K562 (cell line): ENCODE results near the gene CYBRD1. TPM values are rescaled to one million over a fixed set of nuclear protein-coding genes. Genes with fewer than 3 reads are reported as not detected.

Experiments used
- C11orf30 ChIP-seq: fragments of 450-650 bp; IDR thresholded peaks from 2 replicates; pipeline ENCODE4 v1.6.1; 2016; ENCODE audit warnings: low read depth, mild to moderate bottlenecking
- CREM ChIP-seq: IDR thresholded peaks from 2 replicates; pipeline ENCODE4 v1.6.1; 2014; ENCODE audit warnings: antibody characterized with exemption, low read depth
- ESRRA ChIP-seq: fragments of 450-650 bp; IDR thresholded peaks from 2 replicates; pipeline ENCODE4 v1.6.1; 2014; ENCODE audit warnings: low read depth, mild to moderate bottlenecking, moderate library complexity, borderline replicate concordance
- FOSL1 ChIP-seq: fragments of 200-800 bp; sonication (Bioruptor generic); conservative IDR thresholded peaks from 2 replicates; pipeline ENCODE4 v1.6.1; 2016; ENCODE audit warnings: missing genetic modification characterization, missing compliant biosample characterization
- JUND ChIP-seq, 2 experiments: IDR thresholded peaks; 2 replicates in 1 of 2; 3 replicates in 1 of 2; pipeline ENCODE4 v1.6.1; 2011; ENCODE audit warnings: borderline replicate concordance in 2 of 2, low read depth in 2 of 2, low read length in 2 of 2, improper control_type of control experiment in 1 of 2, missing biosample characterization in 1 of 2, missing genetic modification characterization in 1 of 2, missing genetic modification reagents in 1 of 2
- KLF16 ChIP-seq: IDR thresholded peaks from 2 replicates; pipeline ENCODE4 v1.6.1; 2016; ENCODE audit warnings: antibody characterized with exemption
- MED1 ChIP-seq: sonication (generic); formaldehyde crosslinking; IDR thresholded peaks from 2 replicates; pipeline ENCODE4 v1.8.1; 2023; ENCODE audit warnings: missing genetic modification reagents, borderline replicate concordance
- MYC ChIP-seq, 2 experiments: fragments of 250-450 bp in 1 of 2; sonication (Bioruptor Pico) in 1 of 2; IDR thresholded peaks; 2 replicates each; pipeline versions ENCODE4 v1.5.1 to v1.6.1; 2012 to 2021; ENCODE audit warnings: low read depth in 2 of 2, borderline replicate concordance in 1 of 2, improper control_type of control experiment in 1 of 2, low read length in 1 of 2, mild to moderate bottlenecking in 1 of 2, moderate library complexity in 1 of 2
- NFE2L1 ChIP-seq: fragments of 450-650 bp; IDR thresholded peaks from 2 replicates; pipeline ENCODE4 v1.6.1; 2016; ENCODE audit warnings: missing genetic modification characterization, low read depth, mild to moderate bottlenecking, missing compliant biosample characterization, moderate library complexity, borderline replicate concordance
- PBX2 ChIP-seq, 2 experiments: IDR thresholded peaks in 1 of 2; conservative IDR thresholded peaks in 1 of 2; 2 replicates each; pipeline ENCODE4 v1.6.1; 2016; ENCODE audit warnings: low read depth in 2 of 2, mild to moderate bottlenecking in 1 of 2, missing compliant biosample characterization in 1 of 2, missing genetic modification characterization in 1 of 2, moderate library complexity in 1 of 2
- REST ChIP-seq, 2 experiments: fragments of 450-650 bp; formaldehyde crosslinking in 1 of 2; IDR thresholded peaks; 2 replicates each; pipeline versions ENCODE4 v1.4.0 to v1.6.1; 2014 to 2020; ENCODE audit warnings: mild to moderate bottlenecking in 2 of 2, borderline replicate concordance in 1 of 2, low read depth in 1 of 2
- ZNF316 ChIP-seq: fragments of 450-650 bp; IDR thresholded peaks from 2 replicates; pipeline ENCODE4 v1.6.1; 2016
- polyA plus RNA-seq, 8 experiments: library from polyadenylated mRNA; depleted of rRNA in 4 of 8; stranded (reverse) in 5 of 8; unstranded in 3 of 8; fragments of >200 nt; fragmentation: Nextera tagmentation in 2 of 8; fragmentation: Illumina TruSeq in 1 of 8; extraction: Ambion mirVana in 2 of 8; extraction: Trizol in 1 of 8; gene quantifications; 2 replicates each; pipeline versions ENCODE4 v1.2.1 to v1.2.3, GENCODE V29; 2011 to 2014; ENCODE audit warnings: inconsistent platforms in 1 of 8, missing spikeins in 1 of 8
- total RNA-seq, 7 experiments: library from RNA; depleted of rRNA in 6 of 7; stranded (reverse); fragments of >200 nt in 6 of 7; fragmentation: Illumina TruSeq in 2 of 7; extraction: Trizol in 2 of 7; gene quantifications; 2 replicates each; pipeline versions ENCODE4 v1.2.1 to v1.2.3, GENCODE V29; 2011 to 2021; ENCODE audit warnings: low replicate concordance in 1 of 7

The CYBRD1 gene
- total and polyA plus RNA-seq, 9 of the 15 experiments (the other 6 are each of a cell fraction or from before 2014, with no cell fraction given) = 9.6 to 22.4 (median 15.6) TPM

- TF ChIP-seq NFE2L1 (tag) (peak; percentile 71; the same call in 1 of the 2 replicates), MYC (IDR thresholded peaks at IDR 0.05; ENCODE audit: low read depth, low read length) (0 out of 2 replicates have a peak, but pooled peaks have one; percentile 37), MYC (CRISPR knock-in tag; IDR thresholded peaks at IDR 0.05; ENCODE audit: borderline replicate concordance, low read depth) (no peak), KLF16 (0 out of 2 replicates have a peak, but pooled peaks have one; percentile 33), PBX2 (CRISPR knock-in tag; IDR thresholded peaks at IDR 0.05; ENCODE audit: low read depth) (no peak), PBX2 (tag; conservative IDR thresholded peaks at IDR 0.05; ENCODE audit: low read depth) (0 out of 2 replicates have a peak, but pooled peaks have one; percentile 23), FOSL1 (tag) (peak; percentile 51), CREM (peak; percentile 63), REST (IDR thresholded peaks at IDR 0.05; ENCODE audit: borderline replicate concordance) (peak; percentile 67; the same call in 1 of the 2 replicates), REST (CRISPR knock-in tag; IDR thresholded peaks at IDR 0.05; ENCODE audit: low read depth) (no peak), ESRRA (no peak), JUND (IDR thresholded peaks at IDR 0.05; ENCODE audit: borderline replicate concordance, low read depth, low read length) (peak; percentile 24; the same call in 1 of the 2 replicates), JUND (tag; IDR thresholded peaks at IDR 0.05; ENCODE audit: borderline replicate concordance, low read depth, low read length) (peak; percentile 48; the same call in 1 of the 3 replicates), ZNF316 (peak; percentile 84), MED1 (CRISPR knock-in tag) (no peak), C11orf30 (peak; percentile 65)
Measured at GRCh38 chr2:171598713-171599319, 76.5 kb downstream of the CYBRD1 start (continued).
